Measurements from ENCODE around the gene TRPC4.

Gene TRPC4

DNA sequence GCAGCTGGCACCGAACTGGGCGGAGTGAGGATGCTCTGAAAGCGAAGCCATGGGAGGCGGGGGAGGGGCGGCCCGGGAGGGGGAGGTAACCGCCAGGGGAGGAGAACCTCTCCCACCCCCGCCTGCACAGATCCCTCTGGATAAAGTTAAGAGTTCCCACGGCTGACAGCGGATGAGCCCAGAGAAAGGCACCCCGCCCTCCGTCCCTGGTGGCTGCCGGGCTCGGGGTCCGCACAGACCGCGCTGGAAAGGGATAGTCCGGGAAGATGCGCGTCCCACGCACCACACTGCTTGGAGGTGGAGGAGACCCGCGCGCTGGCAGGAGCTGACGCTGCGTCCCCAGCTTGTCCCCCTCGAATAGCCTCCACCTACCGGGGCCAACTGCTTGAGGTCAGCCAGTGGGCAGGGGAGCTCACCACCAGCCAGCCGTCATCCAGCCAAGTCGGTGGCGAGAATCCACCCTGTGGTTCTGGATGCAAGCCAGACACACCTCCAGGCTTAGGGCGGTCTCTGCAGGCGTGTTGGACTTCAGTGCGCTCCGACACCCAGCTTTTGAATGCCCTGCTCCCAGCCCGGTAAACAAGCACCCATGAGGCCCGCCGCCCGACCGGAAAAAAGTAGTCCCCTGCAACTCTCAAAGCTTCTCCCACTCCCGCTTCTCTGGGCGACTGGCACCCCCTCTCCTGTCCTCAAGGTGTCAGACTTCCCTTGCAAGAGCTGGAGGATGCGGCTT, at the start of gene TRPC4:
Gene TRPC4, minus strand, starts transcription at position 17 of the 733 bp plus-strand sequence. CDS start 86,439 bp downstream, outside the sequence.
- no peak for FAIRE-seq

DNA sequence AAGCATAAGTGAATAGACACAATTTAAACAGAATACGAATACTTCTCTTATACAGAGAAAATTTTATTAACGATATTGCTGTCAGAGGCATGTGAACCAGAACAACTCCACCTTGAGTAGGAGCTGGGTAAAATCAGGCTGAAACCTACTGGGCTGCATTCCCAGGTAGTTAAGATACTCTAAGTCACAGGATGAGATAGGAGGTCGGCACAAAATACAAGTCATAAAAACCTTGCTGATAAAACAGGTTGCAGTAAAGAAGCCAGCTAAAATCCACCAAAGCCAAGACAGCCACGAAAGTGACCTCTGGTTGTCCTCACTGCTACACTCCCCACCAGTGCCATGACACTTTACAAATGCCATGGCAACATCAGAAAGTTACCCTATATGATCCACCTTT, 49.2 kb upstream of the TRPC4 start:
- FAIRE-seq: no peak

DNA sequence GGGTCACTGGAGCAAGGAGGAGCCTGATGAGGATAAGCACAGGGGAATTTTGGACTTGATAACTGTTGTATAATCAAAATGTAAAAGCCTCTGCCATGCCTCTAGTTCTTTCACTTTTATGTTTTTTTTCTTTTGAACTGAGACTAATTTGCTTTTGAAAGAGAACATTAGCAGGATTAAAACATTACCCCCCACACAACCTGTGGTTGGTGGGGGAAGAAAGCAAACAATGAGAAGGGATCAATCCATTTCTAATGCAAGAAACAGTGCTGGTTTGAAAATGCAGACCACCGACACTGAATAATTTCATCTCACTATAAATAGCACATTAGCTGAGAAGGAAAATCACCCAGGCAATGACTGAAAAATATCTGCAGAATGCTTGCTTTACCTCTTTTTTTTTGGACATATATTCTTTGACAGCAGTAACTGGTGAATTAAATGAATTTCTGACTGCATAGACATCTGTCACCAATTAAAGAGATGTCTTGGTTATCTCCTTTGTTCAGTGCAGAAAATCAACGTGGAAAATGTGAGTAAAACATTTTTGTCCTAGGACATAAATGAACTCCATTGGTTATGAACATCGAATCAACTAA, 48.6 kb upstream of the TRPC4 start:
- FAIRE-seq: no peak

DNA sequence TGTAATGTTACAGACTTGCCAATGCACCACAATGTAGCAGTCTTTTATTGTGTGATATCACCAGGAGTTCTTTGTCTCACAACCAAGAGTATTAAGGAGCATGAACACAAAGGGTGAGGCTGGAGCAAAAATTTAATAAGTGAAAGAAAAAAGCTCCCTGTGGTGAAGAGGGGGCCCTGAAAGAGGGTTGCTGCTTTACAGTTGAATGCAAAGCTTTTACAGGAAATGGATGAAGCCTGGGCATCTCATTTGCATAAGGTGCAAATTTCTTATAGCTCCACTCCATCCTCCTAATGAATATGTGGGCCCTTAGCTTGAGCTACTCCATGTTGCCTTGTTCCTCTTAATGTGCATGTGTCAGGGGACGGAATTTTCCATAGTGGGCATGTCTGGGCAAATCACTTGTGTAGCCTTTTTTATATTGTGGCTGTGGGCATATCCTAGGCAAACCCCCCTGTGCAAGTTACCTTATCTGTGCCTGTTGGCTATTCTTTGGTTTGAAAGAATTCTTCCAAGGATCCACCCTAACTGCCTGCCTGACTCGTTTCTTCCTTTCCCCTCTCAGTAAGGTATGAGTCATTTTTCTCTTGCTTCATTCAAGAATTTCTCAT, 45.3 kb upstream of the TRPC4 start:
- FAIRE-seq: no peak

DNA sequence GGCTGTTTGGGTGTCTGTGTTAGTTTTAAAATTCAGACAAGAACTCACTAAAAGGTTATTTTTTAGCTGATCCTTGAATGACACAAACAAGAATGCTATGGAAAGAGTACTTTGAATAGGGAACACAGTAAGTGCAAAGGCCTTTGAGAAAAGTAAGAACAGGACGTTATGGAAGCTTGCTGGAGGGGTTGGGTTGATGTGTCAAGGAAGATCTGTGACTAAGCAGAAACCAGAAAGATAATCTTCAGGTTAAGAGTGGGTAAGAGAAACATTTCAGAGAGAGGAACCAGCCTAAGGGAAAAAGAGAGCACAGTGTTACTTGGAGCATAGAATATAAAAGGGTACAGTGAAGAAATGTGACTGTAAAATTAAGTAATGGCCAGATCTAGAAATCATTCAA, 41.2 kb upstream of the TRPC4 start:
- FAIRE-seq: no peak

DNA sequence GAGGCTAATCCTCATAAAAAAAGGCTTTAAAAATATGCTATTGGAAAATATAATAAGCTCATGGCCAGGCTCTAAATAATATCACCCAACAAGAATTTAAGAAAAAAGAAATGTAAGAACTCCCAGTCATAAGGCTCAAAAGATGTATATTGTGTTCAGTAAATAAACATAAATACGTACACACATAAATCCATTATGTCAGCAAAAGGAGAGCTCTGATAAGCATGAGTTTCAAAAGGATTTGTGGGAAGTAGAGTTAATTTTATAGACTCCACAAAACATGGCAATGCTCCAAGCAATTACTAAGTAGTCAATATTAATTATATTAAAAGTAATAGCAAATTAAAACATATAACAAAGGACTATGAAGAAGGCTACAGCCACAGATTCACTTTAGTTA, 37.3 kb upstream of the TRPC4 start:
- FAIRE-seq: no peak

DNA sequence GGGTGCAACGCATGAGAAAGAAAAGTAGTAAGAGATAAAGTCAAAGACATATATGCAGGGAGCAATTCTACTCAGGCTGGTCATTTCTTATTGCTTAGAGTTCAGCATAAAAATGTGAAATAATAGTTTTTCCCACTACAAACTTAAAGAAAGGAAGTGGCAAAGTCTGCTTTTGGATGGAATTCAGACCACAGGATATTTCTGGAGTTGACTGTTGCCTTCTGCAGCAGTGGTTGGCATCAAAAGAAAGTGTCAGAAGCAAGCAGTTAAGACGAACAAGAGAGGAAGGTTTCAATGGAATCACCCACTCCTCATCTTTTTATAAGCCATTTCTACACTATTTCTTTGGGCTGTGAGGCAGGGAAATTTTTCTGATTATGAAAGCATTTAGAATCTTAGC, 36.2 kb upstream of the TRPC4 start:
- no peak for FAIRE-seq

DNA sequence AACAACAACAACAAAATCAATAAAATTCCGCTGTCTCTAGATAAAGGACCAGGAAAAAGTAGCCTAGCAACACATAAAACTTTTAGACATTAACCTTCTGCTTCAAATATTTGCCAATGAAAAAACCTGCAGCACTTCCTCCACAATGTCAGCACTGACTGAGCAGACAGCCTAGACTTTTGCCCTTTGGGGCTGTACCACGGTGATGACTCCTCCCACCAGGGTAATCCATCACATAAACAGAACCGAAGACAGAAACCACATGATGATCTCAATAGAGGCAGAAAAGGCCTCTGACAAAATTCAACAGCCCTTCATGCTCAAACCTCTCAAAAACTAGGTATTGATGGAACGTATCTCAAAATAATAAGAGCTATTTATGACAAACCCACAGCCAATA, 30.2 kb upstream of the TRPC4 start:
- FAIRE-seq: no peak

DNA sequence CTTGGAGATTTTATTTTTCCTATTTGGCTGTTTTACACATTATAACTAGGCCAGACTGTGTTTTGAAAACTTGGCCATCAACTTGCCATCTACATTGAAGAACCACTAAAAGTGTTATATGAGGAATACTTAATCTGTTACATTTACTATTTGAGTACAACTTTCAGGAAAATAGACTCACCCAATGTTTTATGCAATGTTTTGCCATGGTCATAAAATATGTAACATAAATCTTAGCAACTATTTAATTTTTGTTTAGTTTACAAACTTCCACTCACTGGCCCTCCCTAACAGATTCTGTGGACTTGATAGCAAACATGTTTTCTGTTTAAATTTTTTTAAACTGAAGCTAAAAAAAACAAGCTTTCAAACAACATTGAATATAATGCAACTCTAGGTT, 23.7 kb upstream of the TRPC4 start:
- FAIRE-seq: no peak

DNA sequence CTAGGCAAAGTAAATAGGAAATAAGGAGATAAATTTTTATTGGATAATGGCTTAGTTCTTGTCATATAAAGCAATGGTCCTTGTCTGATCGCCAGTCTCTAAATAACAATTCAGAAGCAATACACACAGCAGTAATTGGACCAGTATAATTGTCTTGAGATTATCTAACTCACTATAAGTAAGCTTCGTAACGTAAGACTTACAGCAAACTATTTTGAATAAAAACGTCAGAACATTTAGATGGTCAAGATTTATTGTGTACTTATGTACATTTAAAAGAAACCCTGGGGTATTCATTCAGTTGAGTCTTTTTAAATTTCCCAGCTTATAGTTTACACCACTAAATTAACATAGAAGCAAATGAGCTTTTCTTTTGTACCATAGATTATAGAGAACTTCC, 20.2 kb upstream of the TRPC4 start:
- no peak for FAIRE-seq

DNA sequence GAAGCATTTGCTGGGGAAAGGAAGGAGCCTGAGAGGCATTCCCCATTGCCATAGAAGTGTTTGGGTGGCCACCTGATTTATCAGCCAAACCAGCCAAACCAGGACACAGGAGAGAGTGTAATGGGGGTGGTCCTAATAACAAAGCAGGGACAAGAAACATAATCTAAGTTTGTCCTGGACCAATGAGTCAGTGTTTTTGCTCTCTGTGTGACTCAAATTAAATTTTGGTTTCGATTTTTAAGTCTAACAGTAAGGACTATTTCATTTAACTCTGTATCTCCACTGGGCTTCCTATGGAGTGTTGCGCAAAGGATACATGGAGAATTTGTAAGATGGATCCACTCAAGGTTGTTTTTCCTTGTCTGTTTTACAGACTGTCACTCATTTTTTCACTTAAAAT, 19.5 kb upstream of the TRPC4 start:
- FAIRE-seq: no peak

DNA sequence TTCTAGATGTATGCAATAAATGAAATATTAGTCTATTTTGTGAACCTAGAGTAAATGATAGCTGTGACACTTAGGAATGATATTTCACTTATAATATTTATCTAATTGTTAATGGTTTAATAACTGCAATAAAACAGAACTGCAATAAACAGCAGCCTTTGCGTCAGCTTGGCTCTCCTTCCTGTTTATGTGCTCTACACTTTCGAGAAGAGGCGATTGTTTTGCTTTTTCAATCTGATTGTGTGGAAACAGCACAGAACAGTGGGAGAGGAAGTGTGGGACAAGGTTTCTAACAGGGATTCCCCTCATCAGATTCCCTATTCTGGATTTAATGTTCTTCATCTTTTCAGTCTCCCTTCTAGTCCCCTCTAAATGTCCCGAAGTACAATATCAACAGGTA, 17.3 kb upstream of the TRPC4 start:
- FAIRE-seq: no peak

DNA sequence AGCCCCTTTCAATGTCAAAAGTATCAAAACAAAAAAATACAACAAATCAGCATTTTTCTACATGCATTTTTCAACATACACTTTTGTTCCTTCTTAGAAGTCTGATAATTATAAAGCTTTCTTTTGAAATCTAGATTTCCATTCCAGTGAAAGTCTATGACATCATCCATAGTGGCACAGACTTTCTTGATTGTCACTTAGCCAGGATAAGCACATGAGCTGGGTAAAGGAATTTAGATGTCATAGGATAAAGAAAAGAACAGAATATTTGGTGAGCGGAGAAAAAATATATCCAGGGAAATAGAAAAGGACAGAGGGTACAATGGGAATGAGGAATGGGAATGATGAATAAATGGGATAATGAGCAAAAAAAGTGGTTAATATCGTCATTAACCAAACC, 15.1 kb upstream of the TRPC4 start:
- no peak for FAIRE-seq

DNA sequence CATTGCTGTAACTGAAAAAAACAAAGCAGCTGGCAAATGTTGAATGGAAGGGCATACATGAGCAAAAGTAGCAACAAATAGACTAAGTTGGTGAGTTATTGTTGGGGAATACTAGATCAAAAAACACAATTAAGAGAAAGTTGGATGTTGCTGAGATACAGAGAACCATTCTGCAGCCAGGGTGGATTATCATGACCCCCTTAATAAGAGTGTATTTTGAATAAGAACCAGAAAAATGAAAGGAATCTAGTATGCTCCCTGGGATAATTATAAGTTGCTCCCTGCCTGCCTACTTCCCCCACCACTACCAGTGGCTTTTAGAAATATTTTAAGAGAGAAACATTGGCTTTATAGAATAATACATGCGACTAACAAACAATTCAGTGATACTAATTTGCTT, 14.5 kb upstream of the TRPC4 start:
- no peak for FAIRE-seq

DNA sequence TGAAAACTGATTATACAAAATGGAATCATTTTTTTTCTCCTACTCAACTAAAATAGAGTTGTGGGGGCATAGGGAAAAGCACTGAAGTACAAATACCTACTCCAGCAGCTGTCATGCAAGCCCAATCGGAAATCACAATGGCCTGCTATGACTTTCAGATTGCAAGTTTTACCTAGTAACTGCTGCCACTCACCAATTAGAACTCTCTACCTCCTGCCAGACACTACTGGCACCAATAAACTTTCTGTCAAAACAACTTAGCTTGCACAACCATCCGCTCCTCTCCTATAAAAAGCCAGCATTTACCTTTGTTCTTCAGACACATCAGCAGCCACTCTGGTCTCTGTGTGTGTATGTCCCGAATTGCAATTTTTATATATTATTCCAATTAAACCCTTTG, 9.3 kb upstream of the TRPC4 start:
- no peak for FAIRE-seq

DNA sequence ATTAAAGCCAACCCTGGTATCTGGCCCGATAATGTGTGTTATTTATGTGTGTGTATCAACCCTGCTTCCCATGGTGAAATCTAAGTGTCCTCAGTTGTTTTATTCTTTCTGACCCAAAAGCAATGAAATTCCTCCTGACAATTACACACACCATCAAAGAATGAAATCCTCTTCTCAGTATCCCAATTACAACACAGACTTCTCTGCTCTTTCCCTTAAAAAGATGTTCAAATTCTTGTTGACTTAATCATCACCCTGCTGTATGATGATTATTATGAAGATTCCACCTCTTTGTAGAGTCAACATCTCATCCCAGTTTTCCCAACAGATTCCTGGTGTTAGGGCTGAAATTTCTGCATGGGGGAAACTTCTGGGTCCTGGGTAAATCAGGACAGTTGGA, 8.9 kb upstream of the TRPC4 start:
- FAIRE-seq: no peak

DNA sequence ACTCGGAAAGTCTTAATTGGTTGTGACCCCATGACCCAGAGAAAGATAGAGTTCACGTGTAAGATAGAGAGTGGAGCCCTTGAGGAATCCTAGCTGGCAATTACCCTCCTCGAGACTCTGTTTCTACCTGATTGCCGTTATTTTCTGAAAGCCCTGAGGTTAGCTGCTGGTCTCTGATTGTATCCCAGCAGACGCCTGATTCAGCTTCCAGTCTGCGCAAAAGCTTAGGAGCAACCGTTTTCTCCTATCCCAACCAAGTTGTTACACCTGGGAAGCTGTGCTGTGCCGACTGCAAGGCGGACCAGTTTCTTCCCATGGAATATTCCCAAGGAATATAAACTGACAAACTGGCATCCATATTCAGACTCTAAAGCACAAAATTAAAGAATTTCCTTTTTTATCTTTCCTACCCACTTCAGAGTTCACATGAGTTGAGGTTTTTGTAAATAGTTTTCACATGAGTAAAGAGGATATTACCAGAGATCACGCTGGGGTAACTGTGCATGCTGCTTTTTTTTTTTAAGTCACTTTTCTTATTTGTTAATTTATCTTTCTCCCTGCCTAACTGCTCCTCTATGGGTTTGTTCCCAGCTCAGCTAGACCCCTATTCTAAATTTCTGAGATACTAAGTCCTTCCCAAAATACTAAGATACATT, 1.5 kb upstream of the TRPC4 start:
- FAIRE-seq: no peak

DNA sequence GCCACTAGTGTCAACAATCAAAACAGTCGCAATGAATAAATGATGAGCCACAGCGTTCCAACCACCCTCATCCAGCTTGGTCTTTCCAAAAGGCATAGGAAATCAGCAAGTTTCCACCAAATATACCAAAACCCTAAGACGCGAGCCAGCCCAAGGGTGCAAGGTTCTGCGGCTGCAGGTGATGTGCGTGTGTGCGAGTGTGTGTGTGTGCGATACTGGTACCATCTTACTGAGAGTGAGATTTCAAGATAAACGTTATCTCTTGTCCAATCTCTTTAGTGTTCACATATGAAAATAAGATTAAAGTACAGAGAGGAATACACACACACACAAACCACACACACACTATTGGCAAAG, 895 bp upstream of the TRPC4 start:
- no peak for FAIRE-seq

DNA sequence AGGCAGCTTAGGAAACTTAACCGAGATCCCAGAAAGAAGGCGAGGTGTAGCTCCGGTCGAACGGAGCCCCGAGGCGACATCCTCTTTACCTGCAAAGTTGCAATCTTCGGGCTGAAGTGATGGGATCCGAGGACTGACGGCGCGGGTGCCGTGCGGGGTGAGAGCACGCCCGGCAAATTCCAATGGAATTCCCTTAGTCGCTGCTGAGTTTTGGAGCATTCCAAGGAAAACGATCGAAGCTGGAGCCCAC, 141 bp downstream of the TRPC4 start:
- no peak for FAIRE-seq

DNA sequence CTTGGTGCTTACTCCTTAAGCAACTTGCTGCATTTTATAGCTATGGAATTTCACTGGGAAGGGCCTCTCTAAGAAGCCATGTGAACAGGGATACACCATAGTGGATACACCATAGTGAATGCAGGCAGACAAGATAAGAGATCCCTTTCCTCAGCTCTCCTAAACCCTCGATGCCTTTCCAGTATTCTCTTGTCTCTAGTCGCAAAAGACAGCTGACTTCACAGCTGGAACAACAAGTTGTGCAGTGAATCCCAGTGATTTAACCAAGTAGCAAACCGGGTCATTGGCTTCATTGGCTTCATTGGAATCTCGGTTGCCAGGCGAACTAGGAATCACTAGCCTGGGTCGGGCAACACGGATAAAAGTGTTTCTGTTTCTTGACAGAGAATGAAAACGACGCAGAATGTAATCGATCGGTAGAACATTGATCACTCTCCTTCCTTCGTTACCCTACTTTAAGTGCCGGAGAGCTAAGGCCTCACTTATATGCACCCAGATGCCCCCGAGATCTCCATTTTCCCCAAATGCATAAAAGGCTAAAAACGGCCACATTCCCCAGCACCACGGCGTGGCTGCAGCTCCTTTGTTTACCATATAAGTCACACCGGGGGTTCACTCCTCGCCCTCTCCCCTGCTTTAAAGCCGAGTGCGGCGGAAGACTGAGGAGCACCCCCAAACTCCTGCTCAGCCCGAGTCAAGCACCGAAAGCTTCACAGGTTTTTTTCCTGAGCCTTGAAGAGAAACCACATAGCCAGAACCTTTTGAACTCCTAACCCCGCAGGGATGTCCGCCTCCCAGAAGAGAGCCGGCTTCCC, 674 bp downstream of the TRPC4 start:
- no peak for FAIRE-seq

DNA sequence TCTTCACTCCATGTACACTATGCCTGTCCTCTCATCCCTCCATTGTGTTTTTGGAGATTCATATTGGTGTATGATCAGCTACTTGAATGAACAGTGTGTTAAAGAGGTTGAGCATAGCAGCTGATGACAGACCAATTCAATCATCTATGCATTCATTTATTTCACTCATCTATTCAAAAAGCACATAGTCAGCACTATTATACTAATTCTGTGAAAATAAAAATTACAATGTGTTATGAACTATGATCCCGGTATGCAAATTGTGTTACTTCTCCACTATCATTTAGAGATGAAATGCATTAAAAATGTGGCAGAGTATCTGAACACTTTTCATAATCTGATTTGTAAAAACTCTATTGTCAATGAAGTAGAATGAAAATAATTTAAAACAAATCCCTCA, 5.9 kb downstream of the TRPC4 start:
- FAIRE-seq: no peak

DNA sequence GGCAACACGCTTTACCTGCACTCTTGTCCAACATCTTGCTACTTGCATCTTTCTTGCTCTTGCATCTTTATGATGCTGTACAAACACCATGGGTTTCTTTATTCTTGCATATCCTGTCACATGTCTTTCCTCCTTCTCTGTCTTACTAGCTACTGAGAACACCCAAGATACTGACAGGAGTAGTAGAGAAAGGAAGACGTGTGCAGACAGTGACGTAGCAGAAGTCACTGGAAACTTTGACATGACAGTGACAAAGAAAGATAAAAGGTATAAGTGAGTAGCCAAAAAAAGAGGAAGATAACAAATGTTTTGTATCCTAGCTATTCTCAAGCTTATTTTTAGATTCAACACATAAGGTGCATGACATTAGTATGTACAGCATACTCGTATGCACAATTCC, 34.2 kb downstream of the TRPC4 start:
- no peak for FAIRE-seq

DNA sequence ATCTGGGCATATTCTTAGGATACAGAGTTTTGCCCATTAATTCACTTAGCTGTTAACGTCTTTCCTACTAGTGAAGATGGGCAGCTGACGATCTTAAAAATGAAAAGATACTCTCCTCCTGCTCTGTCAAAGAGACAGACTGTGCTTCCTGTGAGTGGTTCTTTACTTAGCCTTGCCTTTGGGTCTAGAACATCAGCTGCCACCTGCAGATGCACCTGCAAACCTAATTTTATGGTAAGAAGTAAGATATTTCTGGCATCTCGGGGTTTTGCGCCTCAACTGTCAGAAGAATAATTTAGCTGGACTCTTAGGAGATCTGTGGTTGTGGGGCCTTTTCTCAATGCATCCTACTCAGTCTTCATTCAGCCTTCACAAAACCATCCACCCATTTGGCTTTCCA, 36.2 kb downstream of the TRPC4 start:
- FAIRE-seq: no peak

DNA sequence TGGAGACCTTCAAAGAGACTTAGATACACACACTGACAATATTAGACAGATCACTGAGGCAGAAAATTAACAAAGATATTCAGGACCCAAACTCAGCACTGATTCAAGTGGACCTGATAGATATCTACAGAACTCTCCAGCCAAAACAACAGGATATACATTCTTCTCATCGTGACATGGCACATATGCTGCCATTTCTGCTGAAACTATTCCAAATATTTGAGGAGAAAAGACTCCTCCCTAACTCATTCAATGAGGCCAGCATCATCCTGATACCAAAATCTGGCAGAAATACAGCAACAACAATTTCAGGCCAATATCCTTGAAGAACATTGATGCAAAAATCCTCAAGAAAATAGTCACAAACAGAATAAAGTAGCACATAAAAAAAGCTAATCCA, 53.3 kb downstream of the TRPC4 start:
- FAIRE-seq: no peak
